Heart right ventricle (tissue), 16 donors: ENCODE data around the gene SALL3. TPM values are rescaled to one million over a fixed set of nuclear protein-coding genes. Genes with fewer than 3 reads are reported as not detected.
A peak's percentile ranks its signal among the peaks of the same experiment; 100 is the strongest.

Source experiments
- ATAC-seq, 8 donors: fragments of 200-7000 bp; cut with Tn5 transposase; one replicate each; pipeline ENCODE4 v1.9.1; 2020; ENCODE audit warnings: mild to moderate bottlenecking in 8 of 8, moderate library complexity in 8 of 8, moderate number of reproducible peaks in 1 of 8
- DNase-seq, 2 donors: peaks; one replicate each; pipeline ENCODE4 v3.0.0-alpha.2; 2020
- H3K27ac ChIP-seq, 10 donors: fragments of 200-600 bp; sonication (generic) in 2 of 10; one replicate each; pipeline versions ENCODE4 v1.5.0 to v1.8.0; 2020 to 2022; ENCODE audit warnings: mild to moderate bottlenecking in 3 of 10
- H3K27me3 ChIP-seq, 7 donors: fragments of 200-600 bp; one replicate each; pipeline ENCODE4 v1.8.0; 2021 to 2022; ENCODE audit warnings: mild to moderate bottlenecking in 2 of 7
- H3K36me3 ChIP-seq, 9 donors: fragments of 200-600 bp; sonication (generic) in 1 of 9; one replicate each; pipeline versions ENCODE4 v1.5.0 to v1.8.0; 2020 to 2022; ENCODE audit warnings: mild to moderate bottlenecking in 2 of 9
- H3K4me1 ChIP-seq, 9 donors: fragments of 200-600 bp; sonication (generic) in 1 of 9; one replicate each; pipeline versions ENCODE4 v1.5.0 to v1.8.0; 2020 to 2022; ENCODE audit warnings: mild to moderate bottlenecking in 4 of 9
- H3K4me3 ChIP-seq, 10 donors: fragments of 200-600 bp; sonication (generic) in 2 of 10; one replicate each; pipeline versions ENCODE4 v1.5.0 to v1.8.0; 2020 to 2022; ENCODE audit warnings: mild to moderate bottlenecking in 7 of 10, moderate library complexity in 2 of 10
- H3K9me3 ChIP-seq, 11 donors: fragments of 200-600 bp in 10 of 11; sonication (generic) in 2 of 11; one replicate each; pipeline versions ENCODE4 v1.5.0 to v1.8.0; 2013 to 2022; ENCODE audit warnings: mild to moderate bottlenecking in 2 of 11, control low read depth in 1 of 11, moderate library complexity in 1 of 11
- CTCF ChIP-seq, 9 donors: fragments of 200-600 bp; sonication (generic) in 2 of 9; IDR thresholded peaks; one replicate each; pipeline versions ENCODE4 v1.5.0 to v1.8.0; 2021 to 2022; ENCODE audit warnings: antibody characterized with exemption in 9 of 9, mild to moderate bottlenecking in 5 of 9, moderate library complexity in 1 of 9
- WGBS, 2 donors: extraction: QIAGEN DNeasy Blood & Tissue Kit; methylation state at CpG; one replicate each; pipeline ENCODE4 v1.1.7; 2013; ENCODE audit warnings: inconsistent platforms in 1 of 2; 5-methylcytosine and 5-hydroxymethylcytosine counted together
- intact Hi-C, 10 donors: fragments of 100-400 bp; cut with DNase I; formaldehyde crosslinking; loops; one replicate each; pipeline versions ENCODE4 v1.11.1 to v1.14.2; 2022
- polyA plus RNA-seq, 2 donors: library from polyadenylated mRNA; stranded (reverse); fragments of 200-250 nt; gene quantifications; one replicate each; pipeline ENCODE4 v1.2.3, GENCODE V29; 2013
- total RNA-seq, 10 donors: library from RNA; stranded (reverse); fragmentation: NEBNext Ultra II Directional in 3 of 10; extraction: Animal tissue kit (Norgen Biotek cat#: 25700) in 3 of 10; gene quantifications; one replicate each; pipeline versions ENCODE4 v1.2.1 to v1.2.4, GENCODE V29; 2021 to 2023
- donor health status: Arrhythmogenic right ventricular cardiomyopathy.
- donor health status: ischemic (EF 13 %, LVEDD 7.1; RV severe dilation, severe dysfunction).
- donor health status: healthy with polysubstance abuse.
- donor health status: DM: no; HTN: yes; CAD: no.
- donor health status: DM: no; HTN: no; CAD: no.
- donor health status: ischemic (EF 25% LVEDD 6.9; RV normal size, moderate dysfunction).
- donor health status: ischemic (EF 25% LVEDD 5.7; RV mildly dilated, moderate dysfunction).
- donor health status: healthy.
- donor health status: DM: yes; HTN: yes; CAD: no.
- donor health status: Ischemic cardiomyopathy.
- donor health status: ischemic (EF 35%, LVEDD 5.7; RV mildly dilated, moderate dysfunction).
- donor health status: nonischemic (EF 11% LVEDD 7.7; RV severe dilation, severe dysfunction).
- donor health status: DM: yes; HTN: yes; CAD: no.
- donor health status: PGD.
- donor health status: ischemic (EF 29% LVEDD 5.4; RV normal size, mild dysfunction).
- donor health status: nonischemic (EF 23%, LVEDD 6.1; RV moderate dilation, normal function).

The SALL3 gene
- total and polyA plus RNA-seq, 12 donors, result 0.06 to 1.2 (median 0.17) TPM; not detected in 1

- no peak for TF ChIP-seq CTCF (IDR thresholded peaks at IDR 0.05)
- peak overlapping the region in 2 of 10 donors; percentile 13 to 26 for H3K4me3 ChIP-seq
- no peaks in the 10 kb centered on the region for H3K36me3 ChIP-seq
- no peaks in the 10 kb centered on the region for H3K9me3 ChIP-seq
- 10% methylated on average over 13 of the region's 13 CpGs for WGBS, 2 donors
- DNase-seq (no peak), ATAC-seq (no peak)
- intact Hi-C loops, result loop anchor here in 4 of 10 donors (5.0 to 10.0 kb wide), 3 partner anchors 263 to 907 kb away; no protein-coding TSS in a partner anchor
- H3K4me1 ChIP-seq, result peaks cover 0 to 16% (median 10%) of the 10 kb centered on the region in 9 donors
- no peak overlapping the region for H3K27ac ChIP-seq
- peaks cover 41 to 96% (median 93%) of the 10 kb centered on the region in 7 donors for H3K27me3 ChIP-seq
These were observed 1.8 kb downstream of the SALL3 start for GRCh38 chr18:78981394-78981831.

GRCh38 chr18:78981989-78982620, 2.5 kb downstream of the SALL3 start:
- WGBS, 2 donors, result 16 to 18% methylated on average over 14 of the region's 14 CpGs
- no peak for ATAC-seq

GRCh38 chr18:78983512-78983911, 3.9 kb downstream of the SALL3 start:
- no peak overlapping the region for H3K27ac ChIP-seq
- H3K9me3 ChIP-seq, result no peaks in the 10 kb centered on the region
- no peak overlapping the region for H3K4me3 ChIP-seq
- peaks cover 0 to 16% (median 10%) of the 10 kb centered on the region in 9 donors for H3K4me1 ChIP-seq
- ATAC-seq (no peak), DNase-seq (no peak)
- H3K36me3 ChIP-seq, result no peaks in the 10 kb centered on the region
- WGBS, 2 donors, result 57 to 68% methylated on average over 3 of the region's 3 CpGs
- TF ChIP-seq CTCF (IDR thresholded peaks at IDR 0.05), result no peak
- peaks cover 38 to 96% (median 92%) of the 10 kb centered on the region in 7 donors for H3K27me3 ChIP-seq
- intact Hi-C loops, result loop anchor here in 4 of 10 donors (5.0 to 10.0 kb wide), 3 partner anchors 261 to 909 kb away; no protein-coding TSS in a partner anchor

More at GRCh38 chr18:78981989-78982620, 2.5 kb downstream of the SALL3 start:
- H3K4me3 ChIP-seq, result no peak overlapping the region
- no peak overlapping the region for H3K27ac ChIP-seq
- DNase-seq, result no peak
- intact Hi-C loops, result loop anchor here in 4 of 10 donors (5.0 to 10.0 kb wide), 3 partner anchors 263 to 907 kb away; no protein-coding TSS in a partner anchor
- H3K36me3 ChIP-seq, result no peaks in the 10 kb centered on the region
- no peak for TF ChIP-seq CTCF (IDR thresholded peaks at IDR 0.05)
- H3K4me1 ChIP-seq, result peaks cover 0 to 16% (median 10%) of the 10 kb centered on the region in 9 donors
- no peaks in the 10 kb centered on the region for H3K9me3 ChIP-seq
- peaks cover 41 to 96% (median 92%) of the 10 kb centered on the region in 7 donors for H3K27me3 ChIP-seq

- peak in 2 of 8 donors; percentile 9 to 20 for ATAC-seq
These were observed 5.5 kb downstream of the SALL3 start for GRCh38 chr18:78984941-78985784.

More at GRCh38 chr18:78984941-78985784, 5.5 kb downstream of the SALL3 start:
- no peak for DNase-seq
- Histone ChIP-seq H3K27me3 (peaks cover 35 to 100% (median 96%) of the 10 kb centered on the region in 7 donors), H3K9me3 (no peaks in the 10 kb centered on the region), H3K27ac (no peak overlapping the region), H3K4me3 (no peak overlapping the region), H3K36me3 (no peaks in the 10 kb centered on the region), H3K4me1 (peaks cover 0 to 16% (median 10%) of the 10 kb centered on the region in 9 donors)
- 19 to 22% methylated on average over 30 of the region's 30 CpGs for WGBS, 2 donors
- intact Hi-C loops, result loop anchor here in 4 of 10 donors (5.0 to 10.0 kb wide), 4 partner anchors 260 to 1083 kb away; no protein-coding TSS in a partner anchor
- TF ChIP-seq CTCF (IDR thresholded peaks at IDR 0.05), result peak in 3 of 9 donors; percentile 4 to 13 (median 9)
